IPS-18c (cell line): ENCODE results near the gene USP33.
"Not testable (repeated sequence)": the region's sequence is repeated elsewhere in the genome, so short reads cannot be mapped to it uniquely, and the experiment has no call there.

ENCODE experiments used
- H3K4me3 ChIP-seq: 2 replicates; pipeline ENCODE4 v1.7.0; 2013; ENCODE audit warnings: low read depth, mild to moderate bottlenecking, low read length, moderate library complexity; ENCODE audit not compliant: insufficient read depth
- H3K9me3 ChIP-seq: one replicate; pipeline ENCODE4 v1.6.1; 2013; ENCODE audit warnings: mild to moderate bottlenecking, low read length, moderate library complexity; ENCODE audit not compliant: control insufficient read depth, insufficient read depth

The USP33 gene

DNA sequence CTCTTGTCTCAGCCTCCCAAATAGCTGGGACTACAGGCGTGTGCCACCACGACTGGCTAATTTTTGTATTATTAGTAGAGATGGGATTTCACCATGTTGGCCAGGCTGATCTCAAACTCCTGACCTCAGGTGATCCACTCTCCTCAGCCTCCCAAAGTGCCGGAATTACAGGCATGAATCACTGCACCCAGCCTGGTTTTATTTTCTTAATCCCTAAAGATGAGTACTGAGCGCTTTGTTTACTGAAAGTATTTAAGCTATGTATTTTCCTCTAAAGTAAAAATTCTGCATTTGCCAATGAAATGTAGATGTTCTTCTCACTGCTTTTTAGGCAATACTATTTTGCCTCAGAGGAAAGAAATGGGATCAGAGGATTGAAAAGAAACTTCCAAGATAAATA, 10.2 kb downstream of the USP33 start:
- H3K9me3 ChIP-seq, H3K4me3 ChIP-seq: not testable (repeated sequence)

DNA sequence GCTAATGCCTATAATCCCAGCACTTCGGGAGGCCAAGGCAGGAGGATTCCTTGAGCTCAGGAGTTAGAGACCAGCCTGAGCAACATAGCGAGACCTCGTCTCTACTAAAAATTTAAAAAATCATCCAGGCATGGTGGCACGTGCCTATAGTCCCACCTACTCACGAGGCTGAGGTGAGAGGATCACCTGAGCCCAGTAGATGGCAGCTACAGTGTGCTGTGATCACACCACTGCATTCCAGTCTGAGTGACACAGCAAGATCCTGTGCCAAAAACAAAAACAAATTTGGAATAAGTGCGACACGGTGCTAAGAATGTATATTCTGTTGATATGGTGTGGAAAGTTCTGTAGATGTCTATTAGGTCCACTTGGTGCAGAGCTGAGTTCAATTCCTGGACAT, 15.1 kb downstream of the USP33 start:
- no peaks in the 10 kb centered on the region for H3K9me3 ChIP-seq
- H3K4me3 ChIP-seq, result no peak overlapping the region

DNA sequence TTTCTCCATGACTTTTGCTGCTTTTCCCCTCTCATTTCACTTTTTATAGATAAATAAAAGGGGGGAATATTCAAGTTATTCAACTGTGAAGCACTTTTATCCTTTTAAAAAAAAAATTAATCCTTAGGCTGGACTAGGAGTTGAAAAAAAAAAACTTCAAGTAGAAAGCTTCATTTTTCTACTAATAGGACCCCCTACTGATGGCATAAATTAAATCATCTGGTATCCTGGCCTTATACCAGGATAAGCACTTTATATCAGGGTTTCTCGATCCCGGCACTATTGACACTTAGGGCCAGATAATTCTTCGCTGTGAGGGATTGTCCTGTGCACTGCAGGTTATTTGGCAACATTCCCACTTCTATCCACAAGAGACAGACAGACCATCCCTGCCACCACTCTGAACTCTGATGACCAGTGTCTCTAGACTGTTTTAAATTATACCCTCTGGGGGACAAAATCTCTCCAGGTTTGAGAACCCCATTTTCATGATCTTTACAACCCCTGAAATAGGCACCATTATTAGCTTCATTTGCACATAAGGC, 17.6 kb downstream of the USP33 start:
- no peaks in the 10 kb centered on the region for H3K9me3 ChIP-seq
- no peak overlapping the region for H3K4me3 ChIP-seq

DNA sequence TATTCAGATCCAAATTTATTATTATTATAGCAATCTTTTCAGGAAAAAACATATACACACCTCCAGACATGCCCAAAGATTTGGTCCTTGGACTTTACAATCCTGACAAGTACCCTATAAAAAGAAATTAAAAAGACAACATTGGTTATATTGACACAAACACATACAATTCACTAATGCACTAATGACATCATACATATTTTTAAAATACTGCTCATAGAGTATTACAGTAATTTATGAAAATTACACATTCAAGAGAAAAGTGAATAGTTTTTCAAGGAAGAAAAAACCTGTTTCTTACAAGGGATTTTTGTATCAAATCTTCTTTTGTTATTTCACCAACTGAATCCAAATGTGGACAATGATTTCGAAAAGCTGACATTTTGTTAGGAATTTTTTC, 18.3 kb downstream of the USP33 start:
- no peaks in the 10 kb centered on the region for H3K9me3 ChIP-seq
- no peak overlapping the region for H3K4me3 ChIP-seq

DNA sequence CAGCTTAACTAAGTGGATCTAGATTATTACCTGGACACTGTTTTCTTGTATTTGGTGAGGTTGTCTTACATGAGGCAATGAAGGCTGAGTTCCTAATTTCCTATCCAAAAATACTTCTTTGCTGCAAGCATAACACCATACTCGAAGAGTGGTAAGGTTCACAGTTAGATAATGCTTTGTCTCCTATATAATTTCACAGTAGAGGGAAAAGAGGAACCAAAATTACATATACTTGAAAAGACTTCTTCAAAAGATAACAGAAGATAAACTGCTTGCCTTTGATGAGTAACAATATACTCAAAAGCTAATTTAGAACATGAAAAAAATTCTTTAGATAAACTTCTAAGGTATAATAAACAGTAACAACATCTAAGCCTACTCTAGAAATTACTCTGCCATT, 20.4 kb downstream of the USP33 start:
- Histone ChIP-seq H3K9me3 (no peaks in the 10 kb centered on the region), H3K4me3 (no peak overlapping the region)

DNA sequence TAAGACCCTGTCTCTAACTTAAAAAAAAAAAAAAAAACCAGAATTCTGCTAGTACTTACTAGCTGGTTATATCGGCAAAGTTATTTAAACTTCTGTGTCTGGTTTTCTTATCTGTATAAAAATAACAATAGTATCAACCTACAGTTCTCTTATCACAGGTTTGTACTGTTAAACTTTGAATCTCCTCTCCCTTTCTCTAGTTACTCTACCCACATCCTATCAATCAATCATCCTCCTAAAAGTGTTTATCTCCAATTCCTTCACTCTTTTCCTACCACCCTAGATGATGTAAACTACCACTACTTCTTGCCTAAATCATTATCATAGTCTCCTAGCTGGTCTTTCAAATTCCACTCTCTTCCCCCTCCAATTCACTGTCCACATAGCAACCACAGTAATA, 27.6 kb downstream of the USP33 start:
- H3K4me3 ChIP-seq, result no peak overlapping the region
- H3K9me3 ChIP-seq, result no peaks in the 10 kb centered on the region

DNA sequence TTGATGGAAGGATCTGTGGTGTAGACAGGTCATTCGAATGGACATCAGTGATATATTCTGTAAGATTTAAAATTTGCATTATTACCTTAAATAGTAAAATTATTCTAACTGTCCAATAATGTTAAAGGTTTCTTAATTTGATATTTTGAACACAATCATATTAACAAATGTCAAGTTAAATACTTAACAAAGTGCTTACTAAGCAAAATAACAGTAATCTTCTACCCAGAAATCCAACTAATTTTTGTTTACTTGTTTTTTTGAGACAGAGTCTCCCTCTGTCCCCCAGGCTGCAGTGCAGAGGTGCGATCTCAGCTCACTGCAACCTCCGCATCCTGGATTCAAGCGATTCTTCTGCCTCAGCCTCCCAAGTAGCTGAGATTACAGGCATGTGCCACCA, 33.9 kb downstream of the USP33 start:
- Histone ChIP-seq H3K4me3 (no peak overlapping the region), H3K9me3 (no peaks in the 10 kb centered on the region)

DNA sequence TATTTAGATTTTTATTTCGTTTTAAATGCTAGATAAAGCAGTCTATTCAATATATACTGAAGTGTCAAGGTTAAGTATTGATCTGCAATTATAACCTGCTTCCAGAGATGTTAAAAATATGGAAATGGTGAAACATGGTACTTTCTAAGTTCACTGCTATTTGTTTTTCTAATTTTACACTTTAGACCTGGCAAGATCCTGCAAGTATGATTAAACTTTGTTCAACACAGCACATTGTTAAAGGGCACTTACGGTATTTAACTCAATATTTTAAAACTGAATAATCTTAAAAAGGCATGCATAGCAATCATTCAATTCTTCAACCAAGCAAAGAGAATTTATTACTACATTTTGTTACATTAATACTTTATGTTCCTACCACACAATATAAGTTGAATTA, 41.5 kb downstream of the USP33 start:
- no peaks in the 10 kb centered on the region for H3K9me3 ChIP-seq
- H3K4me3 ChIP-seq, result no peak overlapping the region

DNA sequence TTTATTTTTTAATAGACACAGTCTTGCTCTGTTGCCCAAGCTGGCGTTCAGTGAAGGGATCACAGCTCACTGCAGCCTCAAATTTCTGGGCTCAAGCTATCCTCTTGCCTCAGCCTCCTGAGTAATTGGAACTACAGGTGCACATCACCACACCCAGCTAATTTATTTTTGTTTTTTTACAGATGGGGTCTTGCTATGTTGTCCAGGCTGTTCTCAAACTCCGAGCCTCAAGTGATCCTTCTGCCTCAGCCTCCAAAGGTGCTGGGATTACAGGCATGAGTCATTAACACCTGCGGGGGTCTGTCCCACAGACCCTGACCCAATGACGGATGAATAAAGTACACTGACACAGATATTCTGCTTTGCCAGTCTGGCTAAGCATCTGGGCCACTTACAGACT, 43.6 kb downstream of the USP33 start:
- Histone ChIP-seq H3K9me3 (no peaks in the 10 kb centered on the region), H3K4me3 (no peak overlapping the region)

DNA sequence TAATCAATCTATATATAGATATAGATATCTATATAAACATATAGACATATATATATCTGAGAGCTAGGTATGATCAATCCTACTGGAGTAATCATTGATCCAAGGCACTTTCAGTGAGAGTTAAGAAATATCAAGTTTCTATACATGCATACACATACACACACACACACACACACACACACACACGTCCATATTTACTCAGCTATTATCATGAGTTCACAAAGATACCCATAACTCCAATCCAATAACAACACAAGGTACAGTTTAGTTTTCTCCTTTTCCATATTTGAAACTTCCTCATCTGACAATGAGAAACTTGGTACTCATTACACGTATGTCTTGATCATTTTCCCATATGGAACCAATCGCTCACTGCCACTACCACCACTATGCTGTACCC, 49.9 kb downstream of the USP33 start:
- Histone ChIP-seq H3K9me3 (no peaks in the 10 kb centered on the region), H3K4me3 (no peak overlapping the region)

DNA sequence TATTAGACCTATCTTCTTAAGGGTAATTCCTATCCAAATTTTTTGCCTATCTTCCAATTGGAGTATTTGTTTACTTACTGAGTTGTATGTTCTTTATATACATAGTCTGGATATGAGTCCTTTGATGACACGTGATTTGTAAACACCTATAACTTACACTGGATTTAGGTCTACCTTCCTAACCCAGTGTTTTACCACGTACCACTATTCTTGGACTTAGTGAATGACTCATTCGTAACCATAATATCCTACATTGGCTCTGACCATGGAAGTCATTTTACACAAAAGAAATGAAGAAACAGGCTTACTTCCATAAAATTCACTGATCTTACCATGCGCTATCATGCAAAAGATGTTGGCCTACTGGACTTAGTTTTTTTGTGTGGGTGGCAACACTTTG, 53.3 kb downstream of the USP33 start:
- H3K4me3 ChIP-seq, result no peak overlapping the region
- H3K9me3 ChIP-seq, result no peaks in the 10 kb centered on the region

DNA sequence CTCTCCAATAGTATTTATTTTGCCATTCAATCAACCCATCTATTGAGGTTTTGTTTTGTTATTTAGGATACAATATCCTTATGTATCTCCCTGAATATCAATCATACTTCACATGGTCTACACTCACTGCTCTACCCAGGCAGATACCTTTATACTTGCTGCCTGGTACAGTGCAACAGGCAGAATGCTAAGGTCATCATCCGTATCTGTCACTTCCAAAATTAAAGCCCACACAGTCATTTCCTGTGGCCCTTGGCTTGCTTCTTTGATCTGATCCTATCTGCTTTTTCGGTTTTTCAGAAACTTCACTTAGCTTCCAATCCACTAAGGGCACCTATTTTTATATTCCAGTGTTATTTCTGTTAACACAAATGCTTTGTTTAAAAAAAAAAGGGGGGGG, 54.9 kb downstream of the USP33 start:
- H3K9me3 ChIP-seq, result peaks cover 2% of the 10 kb centered on the region
- no peak overlapping the region for H3K4me3 ChIP-seq

DNA sequence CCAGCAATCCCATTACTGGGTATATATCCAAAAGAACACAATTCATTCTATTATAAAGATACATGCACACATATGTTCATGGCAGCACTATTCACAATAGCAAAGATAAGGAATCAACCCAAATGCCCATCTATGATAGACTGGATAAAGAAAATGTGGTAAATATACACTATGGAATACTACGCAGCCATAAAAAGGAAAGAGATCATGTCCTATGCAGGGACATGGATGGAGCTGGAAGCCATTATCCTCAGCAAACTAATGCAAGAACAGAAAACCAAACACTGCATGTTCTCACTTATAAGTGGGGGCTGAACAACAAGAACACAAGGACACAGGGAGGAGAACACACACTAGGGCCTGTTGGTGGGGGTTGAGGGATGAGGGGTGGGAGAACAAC, 60.0 kb downstream of the USP33 start:
- not testable (repeated sequence) for H3K4me3 ChIP-seq, H3K9me3 ChIP-seq

DNA sequence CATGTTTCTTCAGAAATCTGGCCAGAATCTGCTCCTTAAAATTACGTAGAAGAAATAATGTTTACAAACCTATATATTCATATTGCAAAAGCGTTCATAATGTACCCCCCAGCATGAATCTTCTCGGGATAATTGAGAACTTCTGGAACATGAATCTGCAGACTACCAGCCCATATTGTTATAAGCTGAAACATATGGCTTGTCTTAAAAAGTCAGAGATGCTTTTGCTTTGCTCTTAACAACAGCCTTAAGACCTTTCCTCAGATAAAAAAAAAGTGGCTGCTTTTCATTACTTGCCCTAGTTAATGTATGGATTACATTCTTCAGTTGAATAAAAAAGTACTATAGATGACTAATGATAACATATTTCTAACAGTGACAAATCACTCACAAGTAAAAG, 62.2 kb downstream of the USP33 start:
- Histone ChIP-seq H3K4me3 (no peak overlapping the region), H3K9me3 (peaks cover 2% of the 10 kb centered on the region)

DNA sequence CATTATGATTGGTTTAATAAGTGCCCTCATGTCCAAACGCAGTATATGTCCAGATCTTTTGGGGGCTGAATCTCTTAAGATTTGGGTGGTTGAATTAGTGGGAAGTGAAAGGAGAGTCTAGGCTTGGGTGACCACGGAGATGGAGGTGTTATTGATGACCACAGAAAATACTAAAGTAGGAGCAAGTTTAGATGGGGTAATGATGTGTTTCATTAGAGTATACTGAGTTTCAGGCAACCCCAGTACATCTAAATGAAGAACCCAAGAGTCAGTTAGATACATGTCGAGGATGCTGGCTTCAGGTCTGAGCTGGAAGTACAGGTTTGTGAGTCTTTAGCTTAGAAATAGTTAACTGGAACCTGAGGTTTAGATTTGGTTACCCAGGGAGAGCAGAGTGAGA, 70.7 kb downstream of the USP33 start:
- Histone ChIP-seq H3K9me3 (no peaks in the 10 kb centered on the region), H3K4me3 (no peak overlapping the region)

DNA sequence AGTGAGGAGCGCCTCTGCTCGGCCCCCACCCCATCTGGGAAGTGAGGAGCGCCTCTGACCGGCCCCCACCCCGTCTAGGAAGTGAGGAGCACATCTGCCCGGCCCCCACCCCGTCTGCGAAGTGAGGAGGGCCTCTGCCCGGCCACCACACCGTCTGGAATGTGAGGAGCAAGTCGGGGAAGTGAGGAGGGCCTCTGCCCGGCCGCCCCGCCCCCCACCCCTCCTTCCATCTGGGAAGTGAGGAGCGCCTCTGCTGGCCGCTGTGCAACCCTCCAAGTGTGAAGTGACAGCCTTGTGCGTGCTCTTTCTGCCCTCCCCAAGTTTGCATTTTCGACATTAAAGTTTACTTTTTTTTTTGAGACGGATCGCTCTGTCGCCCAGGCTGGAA, 72.1 kb downstream of the USP33 start:
- Histone ChIP-seq H3K4me3 (peak overlapping the region; percentile 47; the same call in 1 of the 2 replicates), H3K9me3 (no peaks in the 10 kb centered on the region)

DNA sequence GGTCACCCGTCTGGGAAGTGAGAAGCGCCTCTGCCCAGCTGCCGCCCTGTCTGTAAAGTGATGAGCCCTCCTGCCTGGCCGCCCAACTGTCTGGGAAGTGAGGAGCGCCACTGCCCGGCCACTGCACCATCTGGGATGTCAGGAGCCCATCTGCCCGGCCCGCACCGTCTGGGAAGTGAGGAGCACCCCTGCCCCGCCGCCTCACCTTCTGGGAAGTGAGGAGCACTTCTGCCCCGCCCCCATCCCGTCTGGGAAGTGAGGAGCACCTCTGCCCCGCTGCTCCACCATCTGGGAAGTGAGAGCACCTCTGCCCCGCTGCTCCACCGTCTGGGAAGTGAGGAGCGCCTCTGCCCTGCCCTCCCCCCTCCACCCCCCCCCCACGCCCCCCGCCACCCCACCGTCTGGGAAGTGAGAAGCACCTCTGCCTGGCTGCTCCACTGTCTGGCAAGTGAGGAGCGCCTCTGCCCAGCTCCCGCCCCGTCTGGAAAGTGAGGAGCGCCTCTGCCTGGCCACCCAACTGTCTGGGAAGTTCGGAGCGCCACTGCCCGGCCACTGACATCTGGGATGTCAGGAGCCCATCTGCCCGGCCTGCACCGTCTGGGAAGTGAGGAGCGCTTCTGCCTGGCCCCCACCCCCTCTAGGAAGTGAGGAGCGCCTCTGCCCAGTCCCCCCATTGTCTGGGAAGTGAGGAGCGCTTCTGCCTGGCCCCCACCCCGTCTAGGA, 72.7 kb downstream of the USP33 start:
- H3K9me3 ChIP-seq, result no peaks in the 10 kb centered on the region
- H3K4me3 ChIP-seq, result peak overlapping the region; percentile 47; the same call in 1 of the 2 replicates

DNA sequence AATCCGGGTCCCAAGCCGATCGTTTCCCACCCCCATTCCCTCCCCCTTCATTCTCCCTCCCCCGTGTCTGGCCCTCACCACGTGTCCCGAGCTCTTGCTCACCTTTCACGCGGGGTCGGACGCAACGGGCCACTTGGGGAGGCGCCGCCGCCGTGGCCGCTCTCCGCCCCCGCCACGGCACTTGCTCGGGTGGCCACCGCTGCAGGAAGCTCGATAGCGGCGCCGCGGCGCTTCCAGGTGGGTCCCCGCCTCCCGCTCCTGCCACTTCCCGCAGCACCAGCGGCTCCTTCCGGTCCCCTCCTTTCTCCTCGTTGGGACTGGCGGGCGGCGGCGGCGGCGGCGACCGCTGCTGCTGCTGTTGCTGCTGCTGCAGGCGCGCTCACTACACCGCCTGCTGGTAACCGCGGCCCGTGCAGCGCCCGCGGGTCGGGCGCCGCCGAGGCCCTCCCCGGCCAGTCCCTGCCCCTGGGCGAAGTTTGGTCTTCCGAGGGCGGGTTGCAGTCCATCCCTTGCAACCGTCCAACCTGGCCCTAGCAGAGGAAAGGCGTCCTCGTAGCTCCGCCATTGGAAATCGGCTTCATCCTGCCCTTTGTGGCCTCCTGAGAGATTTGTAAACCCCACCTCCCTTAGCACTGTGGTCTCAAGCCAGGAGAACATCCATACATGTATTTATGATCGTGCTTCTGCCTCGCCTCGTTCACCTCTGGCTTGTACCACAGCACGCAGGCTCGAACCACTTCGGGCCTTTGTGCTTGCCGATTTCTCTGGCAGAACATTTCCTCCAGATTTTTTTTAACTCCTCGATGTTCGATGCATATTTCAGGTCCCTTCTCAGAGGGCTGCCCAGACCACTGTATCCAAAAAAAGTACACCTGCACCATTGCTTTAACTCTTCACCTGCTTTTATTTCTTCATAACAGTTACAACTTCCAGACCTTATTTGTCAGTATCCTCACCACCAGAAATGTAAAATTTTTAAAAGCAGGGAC, 76.2 kb downstream of the USP33 start:
- no peaks in the 10 kb centered on the region for H3K9me3 ChIP-seq
- peak overlapping the region; percentile 58 for H3K4me3 ChIP-seq
